ENCODE results near the gene DAGLA.
"Not testable (repeated sequence)": the region's sequence is repeated elsewhere in the genome, so short reads cannot be mapped to it uniquely, and the experiment has no call there.

DAGLA gene

GRCh38 chr11:61679893-61680621 is at the start of gene DAGLA:
Gene DAGLA, plus strand, starts transcription at chr11:61680391. Its CDS starts 39,765 bp downstream, at chr11:61720156.
- DNase-seq, result peak; percentile 82

GRCh38 chr11:61632096-61632495 is 48.1 kb upstream of the DAGLA start:
- DNase-seq, result no peak

- DNase-seq, result no peak
Measured at GRCh38 chr11:61635304-61635703, 44.9 kb upstream of the DAGLA start.

GRCh38 chr11:61635787-61636186 is 44.4 kb upstream of the DAGLA start:
- DNase-seq, result no peak

GRCh38 chr11:61636676-61637075 is 43.5 kb upstream of the DAGLA start:
- no peak for DNase-seq

GRCh38 chr11:61637277-61637676 is 42.9 kb upstream of the DAGLA start:
- DNase-seq, result no peak

- no peak for DNase-seq
Measured at GRCh38 chr11:61639816-61640443, 40.3 kb upstream of the DAGLA start.

- no peak for DNase-seq
Measured at GRCh38 chr11:61642162-61642561, 38.0 kb upstream of the DAGLA start.

GRCh38 chr11:61645179-61645868 is 34.9 kb upstream of the DAGLA start:
- DNase-seq, result no peak

GRCh38 chr11:61647529-61647928 is 32.7 kb upstream of the DAGLA start:
- DNase-seq, result no peak

GRCh38 chr11:61650781-61651571 is 29.2 kb upstream of the DAGLA start:
- DNase-seq, result peak; percentile 88

GRCh38 chr11:61652135-61652534 is 28.1 kb upstream of the DAGLA start:
- DNase-seq, result no peak

GRCh38 chr11:61654397-61654829 is 25.8 kb upstream of the DAGLA start:
- no peak for DNase-seq

- not testable (repeated sequence) for DNase-seq
Measured at GRCh38 chr11:61655266-61656159, 24.7 kb upstream of the DAGLA start.

GRCh38 chr11:61656347-61657077 is 23.7 kb upstream of the DAGLA start:
- no peak for DNase-seq

GRCh38 chr11:61657566-61658290 is 22.5 kb upstream of the DAGLA start:
- no peak for DNase-seq

- DNase-seq, result no peak
Measured at GRCh38 chr11:61659413-61660196, 20.6 kb upstream of the DAGLA start.

GRCh38 chr11:61660997-61661396 is 19.2 kb upstream of the DAGLA start:
- not testable (repeated sequence) for DNase-seq

GRCh38 chr11:61666684-61667297 is 13.4 kb upstream of the DAGLA start:
- DNase-seq, result no peak

Measured in right hindlimb (tissue), 1 donor.